Ishikawa (cell line): ENCODE measurements around the gene TRIM43B.
A peak's percentile ranks its signal among the peaks of the same experiment; 100 is the strongest.

Experiments used
- CEBPB ChIP-seq: IDR thresholded peaks from 2 replicates; pipeline ENCODE4 v1.6.1; 2012
- CREB1 ChIP-seq: IDR thresholded peaks from 2 replicates; pipeline ENCODE4 v1.6.1; 2012; ENCODE audit warnings: low read depth
- EGR1 ChIP-seq: IDR thresholded peaks from 2 replicates; pipeline ENCODE4 v1.6.1; 2012
- EP300 ChIP-seq: IDR thresholded peaks from 2 replicates; pipeline ENCODE4 v1.6.1; 2012; ENCODE audit warnings: borderline replicate concordance
- FOXM1 ChIP-seq: IDR thresholded peaks from 2 replicates; pipeline ENCODE4 v1.6.1; 2012; ENCODE audit warnings: low read depth, borderline replicate concordance
- MAX ChIP-seq: IDR thresholded peaks from 2 replicates; pipeline ENCODE4 v1.6.1; 2012
- NFIC ChIP-seq: IDR thresholded peaks from 2 replicates; pipeline ENCODE4 v1.6.1; 2012
- RAD21 ChIP-seq: IDR thresholded peaks from 2 replicates; pipeline ENCODE4 v1.6.1; 2012; ENCODE audit warnings: low read depth
- REST ChIP-seq: IDR thresholded peaks from 2 replicates; pipeline ENCODE4 v1.6.1; 2012; ENCODE audit warnings: low read depth, mild to moderate bottlenecking
- TAF1 ChIP-seq: IDR thresholded peaks from 2 replicates; pipeline ENCODE4 v1.6.1; 2012; ENCODE audit warnings: low read depth, mild to moderate bottlenecking
- TCF12 ChIP-seq: IDR thresholded peaks from 2 replicates; pipeline ENCODE4 v1.6.1; 2012; ENCODE audit warnings: low read depth
- TEAD4 ChIP-seq: IDR thresholded peaks from 2 replicates; pipeline ENCODE4 v1.6.1; 2012
- USF1 ChIP-seq: IDR thresholded peaks from 2 replicates; pipeline ENCODE4 v1.6.1; 2012
- YY1 ChIP-seq: IDR thresholded peaks from 2 replicates; pipeline ENCODE4 v1.6.1; 2012; ENCODE audit warnings: low read depth
- ZBTB7A ChIP-seq: IDR thresholded peaks from 2 replicates; pipeline ENCODE4 v1.6.1; 2012; ENCODE audit warnings: low read depth

The TRIM43B gene

GRCh38 chr2:95525294-95526035 lies 40.9 kb upstream of the TRIM43B start:
- TF ChIP-seq RAD21 (no peak), USF1 (peak; percentile 82)

GRCh38 chr2:95524195-95524594 lies 39.6 kb upstream of the TRIM43B start:
- no peak for TF ChIP-seq TEAD4
- no peak for TF ChIP-seq ZBTB7A
- TF ChIP-seq REST: no peak
- TF ChIP-seq YY1: no peak
- TF ChIP-seq MAX: no peak
- no peak for TF ChIP-seq EP300
- no peak for TF ChIP-seq NFIC
- no peak for TF ChIP-seq CREB1
- no peak for TF ChIP-seq TCF12
- no peak for TF ChIP-seq EGR1
- no peak for TF ChIP-seq USF1
- TF ChIP-seq FOXM1: no peak
- TF ChIP-seq RAD21: no peak
- no peak for TF ChIP-seq TAF1
- no peak for TF ChIP-seq CEBPB

- TF ChIP-seq REST (no peak), TAF1 (no peak), ZBTB7A (no peak), FOXM1 (no peak), RAD21 (no peak), CREB1 (no peak), CEBPB (no peak), TEAD4 (no peak), EP300 (no peak), USF1 (no peak), EGR1 (no peak), NFIC (no peak), YY1 (no peak), TCF12 (no peak), MAX (no peak)
Measured at GRCh38 chr2:95514718-95515117, 30.2 kb upstream of the TRIM43B start.

GRCh38 chr2:95509408-95509807 lies 24.9 kb upstream of the TRIM43B start:
- TF ChIP-seq TCF12 (no peak), USF1 (no peak), YY1 (no peak), NFIC (no peak), CREB1 (no peak), ZBTB7A (no peak), TEAD4 (no peak), REST (no peak), RAD21 (no peak), FOXM1 (no peak), EP300 (no peak), CEBPB (no peak), TAF1 (no peak), MAX (no peak), EGR1 (no peak)
